Measurements from ENCODE around the gene SH2B3. TPM values are rescaled to one million over a fixed set of nuclear protein-coding genes. Genes with fewer than 3 reads are reported as not detected.

Gene SH2B3
- total and polyA plus RNA-seq, 9 of the 15 experiments (the other 6 are each of a cell fraction or from before 2014, with no cell fraction given) = 10.8 to 75.3 (median 37.4) TPM

- Histone ChIP-seq H3K27me3 (ENCODE audit: control insufficient read depth in 2 of 2, insufficient read depth in 2 of 2, low read length in 2 of 2) (no peaks in the 10 kb centered on the region; a peak in 1 of 5 replicates), H3K4me3 (no peak overlapping the region), H3K79me2 (ENCODE audit: control insufficient read depth, insufficient read depth, low read length) (peaks cover 5% of the 10 kb centered on the region), H3K9me3 (replicated peaks; ENCODE audit: control insufficient read depth, insufficient read depth, low read depth, low read length) (no peaks in the 10 kb centered on the region), H2AFZ (ENCODE audit: low read depth, low read length) (no peak overlapping the region), H3K9ac (ENCODE audit: insufficient read depth in 1 of 2, low read depth in 2 of 2, low read length in 2 of 2) (peak overlapping the region in 1 of 2 experiments; percentile 18; a peak in 1 of 4 replicates), H3K36me3 (ENCODE audit: control insufficient read depth, insufficient read depth, low read length) (no peaks in the 10 kb centered on the region), H3K4me1 (replicated peaks in 1 of 2; ENCODE audit: control insufficient read depth in 2 of 2, insufficient read depth in 2 of 2, low read length in 2 of 2) (peaks cover 36 to 43% of the 10 kb centered on the region in 2 experiments; a peak in 4 of 5 replicates), H3K9me1 (ENCODE audit: control insufficient read depth, insufficient read depth, low read length) (no peaks in the 10 kb centered on the region), H3K4me2 (ENCODE audit: insufficient read depth, low read length) (no peak overlapping the region), H3K27ac (ENCODE audit: extremely low read depth, low read depth, low read length) (no peak overlapping the region), H4K20me1 (replicated peaks; ENCODE audit: control insufficient read depth, insufficient read depth, low read length) (no peaks in the 10 kb centered on the region)
- no peak for ATAC-seq
- intact Hi-C loops (cut with micrococcal nuclease) = no loop called here
- POLR2A ChIA-PET = interaction anchor here (0.6 kb wide), 1 partner anchor 18 kb away, joined by 5 read pairs; no protein-coding TSS in a partner anchor
- in situ Hi-C loops (cut with MboI) = no loop called here
- CTCF ChIA-PET (ENCODE audit: low intra/inter-chr PET ratio) = no interaction called here
- BruUV-seq (replicated peaks) = no TSS peak
- FAIRE-seq = no peak
- WGBS (ENCODE audit: insufficient coverage, low coverage, missing lambda C conversion rate) = 77% methylated on average over 5 of the region's 6 CpGs
- no peak for DNase-seq (ENCODE audit: extremely low read depth in 1 of 4, low spot score in 3 of 4)
- peak; percentile 49 for TF ChIP-seq CHD4 (IDR thresholded peaks at IDR 0.05; ENCODE audit: insufficient read depth, insufficient replicate concordance, low read depth, low read length, poor library complexity, severe bottlenecking)
- TF ChIP-seq FOXK2 (conservative IDR thresholded peaks at IDR 0.05 in 1 of 2, IDR thresholded peaks at IDR 0.05 in 1 of 2; ENCODE audit: low read depth in 2 of 2) = peak in 1 of 2 experiments; percentile 53; a peak in 1 of 4 replicates
- TF ChIP-seq KDM1A (IDR thresholded peaks at IDR 0.05) = peak; percentile 33 to 40; a peak in 2 of 4 replicates
- no peak for TF ChIP-seq SIN3B (IDR thresholded peaks at IDR 0.05; ENCODE audit: low read depth)
- TF ChIP-seq GABPB1 (CRISPR knock-in tag; IDR thresholded peaks at IDR 0.05) = no peak
- no peak for TF ChIP-seq ZNF740 (CRISPR knock-in tag; IDR thresholded peaks at IDR 0.05)
- no peak for TF ChIP-seq ZNF740 (tag; IDR thresholded peaks at IDR 0.05)
- no peak for TF ChIP-seq FOXM1 (IDR thresholded peaks at IDR 0.05; ENCODE audit: low read depth)
- no peak for TF ChIP-seq FOXM1 (CRISPR knock-in tag; IDR thresholded peaks at IDR 0.05; ENCODE audit: low read depth)
- 0 out of 2 replicates have a peak, but pooled peaks have one; percentile 82 for TF ChIP-seq ZNF282 (CRISPR knock-in tag; IDR thresholded peaks at IDR 0.05)
- no peak for TF ChIP-seq GTF2A2 (tag; IDR thresholded peaks at IDR 0.05)
- TF ChIP-seq ZNF384 (IDR thresholded peaks at IDR 0.05; ENCODE audit: low read depth, low read length) = 0 out of 2 replicates have a peak, but pooled peaks have one; percentile 59
- no peak for TF ChIP-seq ZKSCAN8 (CRISPR knock-in tag; IDR thresholded peaks at IDR 0.05)
- peak; percentile 59 for TF ChIP-seq FOXJ2 (tag; IDR thresholded peaks at IDR 0.05)
- peak in 1 of 2 experiments; percentile 42; a peak in 1 of 4 replicates for TF ChIP-seq RCOR1 (IDR thresholded peaks at IDR 0.05; ENCODE audit: borderline replicate concordance in 1 of 2, low read depth in 2 of 2, low read length in 2 of 2)
- TF ChIP-seq PCBP1 (IDR thresholded peaks at IDR 0.05; ENCODE audit: low read depth, low read length, poor library complexity, severe bottlenecking) = no peak
- TF ChIP-seq BHLHE40 (IDR thresholded peaks at IDR 0.05; ENCODE audit: low read length) = peak; percentile 31; the same call in 1 of the 2 replicates
- no peak for TF ChIP-seq DPF2 (IDR thresholded peaks at IDR 0.05)
- no peak for TF ChIP-seq ZNF639 (CRISPR knock-in tag; conservative IDR thresholded peaks at IDR 0.05 in 1 of 2, IDR thresholded peaks at IDR 0.05 in 1 of 2)
- peak; percentile 48; the same call in 1 of the 2 replicates for TF ChIP-seq CHD2 (IDR thresholded peaks at IDR 0.05; ENCODE audit: low read depth, low read length)
- TF ChIP-seq NR2F6 (CRISPR knock-in tag; IDR thresholded peaks at IDR 0.05) = no peak
- TF ChIP-seq XRCC4 (IDR thresholded peaks at IDR 0.05; ENCODE audit: extremely low read depth, insufficient read depth, insufficient read length) = no peak
- TF ChIP-seq NCOA4 (IDR thresholded peaks at IDR 0.05; ENCODE audit: partially characterized antibody) = no peak
These were observed 4.5 kb upstream of the SH2B3 start for GRCh38 chr12:111401167-111401605.
